Endometrium (tissue), 2 donors: ENCODE results near the gene HDLBP.

Source experiments
- FAIRE-seq: peaks from 2 replicates; lab custom pipeline; 2012; peaks lifted over from hg19 to GRCh38; lab: Jason Lieb, UNC
- donor health status: control.
- donor health status: control.

HDLBP gene

DNA sequence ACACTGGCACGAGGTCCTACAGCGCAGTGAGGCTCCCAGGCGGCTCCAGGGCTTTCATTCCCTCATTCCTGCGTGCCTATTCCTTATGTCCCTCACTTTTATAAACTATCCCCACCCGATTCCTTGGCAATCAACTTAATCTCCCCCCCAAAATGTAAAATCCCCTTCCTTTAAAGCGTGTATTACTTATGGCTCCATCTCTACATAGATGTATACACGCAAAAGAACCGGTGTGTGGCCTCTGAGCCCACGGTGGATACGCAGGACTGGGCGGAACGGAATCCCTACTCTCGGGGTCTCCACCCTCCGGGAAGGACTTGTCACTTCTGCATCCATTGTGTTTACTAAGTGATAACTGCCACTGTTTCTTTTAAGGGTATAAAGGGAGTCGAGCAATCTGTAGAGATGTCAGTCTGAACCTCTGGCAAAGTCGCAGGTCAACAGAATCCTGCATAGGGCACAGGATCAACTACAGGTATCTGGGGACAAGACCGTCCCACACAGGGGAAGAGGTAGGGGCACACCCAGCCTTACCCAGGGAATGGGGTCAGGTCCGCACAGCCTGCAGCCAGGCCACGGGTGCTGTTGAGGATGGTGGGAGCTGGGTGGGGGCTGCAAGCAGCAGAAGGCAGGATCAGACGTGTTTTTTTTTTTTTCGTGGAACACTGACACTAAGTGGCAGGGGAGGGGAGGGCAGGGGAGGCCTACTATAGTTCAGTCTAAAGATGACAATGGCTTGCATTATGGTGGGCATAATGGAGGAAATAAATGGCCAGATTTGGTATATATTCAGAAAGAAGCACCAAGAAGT, 42.1 kb downstream of the HDLBP start:
- FAIRE-seq: no peak

DNA sequence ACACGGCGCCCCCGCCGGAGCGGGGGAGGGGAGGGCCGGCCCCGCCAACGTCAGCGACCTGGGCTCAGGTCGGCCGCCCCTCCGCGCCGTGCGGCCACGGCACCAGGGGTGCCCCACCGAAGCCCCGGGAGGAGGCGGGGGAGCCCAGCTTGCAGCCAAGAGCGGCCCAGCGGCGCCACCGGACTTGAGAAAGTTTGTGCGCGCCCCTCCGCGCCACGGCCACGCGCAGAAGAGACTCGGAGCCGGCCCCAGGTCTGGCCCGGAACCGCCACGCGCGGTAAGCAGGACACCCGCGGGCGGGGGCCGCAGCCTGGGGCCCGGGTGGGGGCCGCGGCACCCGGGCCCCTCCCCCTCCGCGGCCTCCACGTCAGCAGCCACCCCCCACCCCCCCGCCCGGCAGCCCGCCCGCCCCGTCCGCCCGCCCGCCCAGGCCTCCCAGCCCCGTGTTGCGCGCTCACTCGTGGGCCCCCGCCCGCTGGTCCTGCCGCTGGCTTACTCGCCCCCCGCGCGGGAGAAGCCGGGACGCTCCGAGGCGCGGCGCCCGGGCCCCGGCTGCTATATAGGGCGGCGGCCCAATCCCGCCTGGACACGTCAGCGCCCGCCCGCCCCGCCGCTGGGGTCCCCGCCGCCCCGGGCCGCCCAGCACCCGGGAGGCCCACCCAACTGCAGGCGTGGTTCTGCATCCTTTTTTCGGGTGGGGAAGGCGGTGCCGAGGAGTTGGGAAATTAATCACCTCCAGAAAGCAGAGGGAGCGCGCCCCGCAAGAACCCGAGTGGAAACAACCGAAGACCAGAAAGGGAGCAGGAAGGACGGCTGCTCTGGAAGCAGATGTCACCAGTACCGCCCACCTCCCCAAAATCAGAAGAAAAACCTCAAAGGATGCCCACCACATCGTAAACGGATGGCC, 42.9 kb downstream of the HDLBP start:
- FAIRE-seq: no peak

DNA sequence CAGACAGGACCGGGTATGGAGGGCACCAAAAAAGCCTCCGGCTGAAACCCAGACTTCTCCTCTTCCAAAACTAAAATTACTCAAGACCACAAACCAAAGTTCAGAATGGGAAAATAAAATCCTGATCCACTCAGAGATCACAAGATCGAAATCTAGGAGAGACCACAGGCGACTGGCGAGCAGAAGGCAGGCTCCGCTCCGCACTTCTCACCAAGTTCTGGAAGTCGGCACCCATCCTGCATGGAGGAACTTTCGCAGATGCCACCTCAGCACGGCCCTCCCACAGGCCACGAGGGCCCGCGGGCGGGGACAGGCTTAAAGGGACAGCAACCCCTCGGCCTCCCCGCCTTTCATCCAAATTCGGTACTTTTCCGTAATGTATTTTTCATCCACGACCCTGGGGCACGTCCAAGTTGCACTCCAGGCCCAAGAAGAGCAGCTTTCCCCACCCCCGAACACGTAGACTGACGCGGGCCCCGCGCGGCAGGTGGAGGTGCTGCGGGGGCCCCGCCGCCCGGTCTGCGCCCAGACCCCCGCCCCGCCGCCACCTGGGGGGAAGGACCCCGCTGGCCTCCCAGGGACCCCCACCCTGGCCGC, 43.7 kb downstream of the HDLBP start:
- FAIRE-seq: no peak

DNA sequence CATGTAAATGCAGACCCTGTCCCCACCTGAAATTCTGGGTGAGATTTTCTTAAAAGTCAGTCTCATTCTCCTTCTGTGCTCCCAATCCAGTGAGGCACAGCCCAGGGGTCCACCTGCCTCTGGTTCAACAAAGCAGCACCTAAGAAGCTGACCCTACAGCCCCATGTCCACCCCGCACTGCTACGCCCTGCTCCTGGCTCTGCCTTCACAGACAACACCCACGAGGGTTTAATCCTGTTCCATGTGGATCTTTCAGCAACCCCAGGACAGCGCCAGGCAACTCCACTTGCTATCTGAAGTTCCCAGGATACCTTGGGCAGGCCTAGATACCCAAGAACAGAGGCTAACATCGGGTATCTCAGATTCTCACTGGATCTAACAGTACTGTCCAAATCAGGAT, 44.9 kb downstream of the HDLBP start:
- FAIRE-seq: no peak

DNA sequence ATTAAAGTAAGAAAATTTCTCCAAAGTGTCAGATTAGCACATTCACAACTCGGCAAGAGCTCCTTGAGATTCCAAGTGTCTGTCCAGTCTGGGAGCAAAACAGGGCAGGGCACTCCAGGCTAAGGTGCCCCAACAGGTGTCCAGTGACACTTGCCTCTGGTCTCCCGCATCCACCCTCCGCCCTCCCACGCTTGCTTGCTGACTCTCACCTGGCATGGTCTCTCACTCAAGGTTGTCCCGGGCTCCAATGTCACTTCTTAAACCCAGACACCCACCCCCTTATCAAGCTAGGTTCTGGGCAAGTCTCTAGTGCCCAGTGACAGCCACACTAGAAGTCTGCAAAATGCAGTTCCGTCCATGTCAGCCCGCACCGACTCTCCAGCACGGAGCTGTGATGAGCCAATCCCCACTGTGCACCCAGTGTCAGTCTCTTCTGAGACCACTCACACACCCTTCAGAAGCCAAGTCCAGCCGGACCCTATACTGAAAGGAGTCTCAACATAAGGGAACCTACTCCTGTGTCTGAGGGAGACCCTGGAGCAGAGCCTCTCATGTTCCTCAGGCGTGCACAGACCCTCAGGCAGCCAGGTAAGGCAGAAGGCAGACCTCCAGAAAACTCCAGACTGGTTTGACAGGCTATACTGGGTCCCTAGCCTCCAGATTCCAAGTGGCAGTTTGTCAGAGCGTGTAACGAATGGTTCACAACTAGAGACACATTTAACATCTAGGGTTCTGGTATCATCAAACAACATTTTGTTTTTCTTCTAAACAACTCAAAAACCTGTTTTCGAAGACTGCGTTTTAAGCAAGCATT, 45.6 kb downstream of the HDLBP start:
- no peak for FAIRE-seq

DNA sequence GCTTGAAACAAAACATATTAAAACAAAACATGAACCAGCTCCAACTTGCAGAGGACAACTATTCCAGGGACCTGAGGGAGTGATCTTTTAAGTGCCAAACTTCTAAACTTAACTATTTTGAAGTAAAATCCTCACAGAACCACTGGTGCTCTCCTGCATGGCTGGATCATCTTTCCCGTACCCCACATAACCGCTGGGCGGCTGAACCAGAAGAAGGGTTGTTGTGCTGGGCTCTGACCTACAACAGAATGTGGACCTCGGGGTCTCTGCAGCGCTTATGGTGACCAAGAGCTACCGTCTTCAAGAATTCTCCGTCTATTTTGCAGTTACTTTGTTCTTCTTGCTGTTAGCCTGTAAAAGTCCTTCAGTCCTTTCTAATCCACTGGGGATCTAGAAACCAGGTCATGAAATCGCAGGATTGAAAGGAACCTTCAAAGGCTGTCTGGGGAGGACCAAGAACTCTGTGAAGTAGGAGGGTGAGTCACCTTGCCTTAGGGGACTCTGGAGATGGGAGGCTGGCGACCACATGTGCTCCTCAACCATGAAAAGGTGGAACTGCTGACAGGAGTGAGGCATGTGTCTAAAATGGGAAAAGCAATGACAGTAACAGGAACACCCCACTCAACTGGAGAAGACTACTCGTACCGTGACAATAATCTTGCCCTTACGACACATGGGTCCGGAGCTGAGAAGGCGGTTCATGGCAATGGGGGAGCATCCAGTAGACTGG, 46.6 kb downstream of the HDLBP start:
- peak; percentile 45 for FAIRE-seq

DNA sequence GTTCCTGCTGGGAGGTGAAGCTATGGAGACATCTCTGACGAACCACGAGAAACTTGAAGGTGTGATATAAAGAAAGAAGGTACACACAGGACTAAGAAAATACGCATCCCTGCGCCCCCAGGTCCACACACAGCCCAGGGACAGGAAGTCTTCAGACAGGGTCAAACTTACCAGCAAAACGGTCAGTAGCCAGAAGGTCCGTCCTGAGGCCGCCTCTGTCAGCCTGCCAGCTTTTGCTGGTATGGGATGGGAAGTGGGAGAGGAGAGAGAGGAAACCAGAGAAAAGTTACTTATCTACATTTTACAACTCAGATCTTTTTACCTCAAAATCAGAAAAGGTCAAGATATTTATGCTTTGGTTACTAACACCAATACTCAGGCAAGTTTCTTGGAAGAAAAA, 47.2 kb downstream of the HDLBP start:
- no peak for FAIRE-seq

DNA sequence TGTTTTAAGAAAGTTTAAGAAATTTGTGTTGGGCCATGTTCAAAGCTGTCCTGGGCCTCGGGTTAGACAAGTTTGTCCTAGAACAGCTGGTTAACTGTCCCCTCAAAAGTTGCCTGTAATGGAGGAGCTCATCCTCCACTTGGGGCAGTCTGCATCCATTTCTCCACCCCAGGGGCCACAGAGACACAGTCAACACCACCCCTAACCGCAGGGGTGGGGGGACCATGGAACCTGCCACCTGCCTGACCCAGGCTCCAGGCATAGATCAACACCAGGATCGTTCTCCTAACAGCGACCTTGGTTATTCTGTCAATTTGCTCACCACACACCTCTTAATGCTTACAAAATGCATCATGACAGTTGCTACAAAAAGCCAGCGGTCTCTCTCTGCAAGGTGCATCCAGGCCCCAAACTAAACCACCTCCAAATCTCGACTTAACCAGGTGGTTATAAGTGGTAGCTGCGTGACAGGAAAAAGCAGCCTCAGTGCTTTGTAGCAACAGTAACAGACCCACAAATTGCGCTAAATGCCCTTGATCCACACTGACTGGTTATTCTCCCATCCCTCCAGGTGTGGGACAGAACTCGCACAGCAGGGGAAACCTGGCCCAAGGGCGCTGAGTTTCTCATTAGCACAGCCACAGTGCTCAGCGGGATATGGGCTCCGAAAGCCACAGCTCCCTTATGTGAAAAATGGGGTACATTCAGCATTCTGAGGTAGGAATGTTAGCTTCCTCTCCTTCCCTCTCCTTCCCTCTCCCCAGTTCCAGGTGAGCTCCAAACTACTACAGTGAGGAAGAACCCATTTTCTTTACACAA, 48.0 kb downstream of the HDLBP start:
- FAIRE-seq: no peak

DNA sequence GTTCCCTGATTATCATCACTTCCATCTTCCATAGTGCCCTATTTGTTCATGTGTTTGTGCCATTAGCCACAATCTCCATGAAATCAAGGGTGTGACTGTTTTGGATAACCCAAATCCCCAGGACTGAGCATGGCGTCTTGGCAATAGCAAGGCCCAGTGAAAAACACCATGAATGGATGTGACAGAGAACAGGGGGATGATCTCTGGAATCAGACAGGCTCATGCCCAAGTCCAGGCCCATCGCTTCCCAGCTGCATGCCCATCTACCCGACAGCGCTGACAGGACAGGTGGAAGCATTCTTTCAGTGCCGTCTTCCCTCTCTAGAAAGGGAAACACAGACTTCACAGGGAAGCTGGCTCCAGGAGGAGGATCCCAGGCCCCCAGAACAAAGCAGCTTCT, 50.0 kb downstream of the HDLBP start:
- no peak for FAIRE-seq

DNA sequence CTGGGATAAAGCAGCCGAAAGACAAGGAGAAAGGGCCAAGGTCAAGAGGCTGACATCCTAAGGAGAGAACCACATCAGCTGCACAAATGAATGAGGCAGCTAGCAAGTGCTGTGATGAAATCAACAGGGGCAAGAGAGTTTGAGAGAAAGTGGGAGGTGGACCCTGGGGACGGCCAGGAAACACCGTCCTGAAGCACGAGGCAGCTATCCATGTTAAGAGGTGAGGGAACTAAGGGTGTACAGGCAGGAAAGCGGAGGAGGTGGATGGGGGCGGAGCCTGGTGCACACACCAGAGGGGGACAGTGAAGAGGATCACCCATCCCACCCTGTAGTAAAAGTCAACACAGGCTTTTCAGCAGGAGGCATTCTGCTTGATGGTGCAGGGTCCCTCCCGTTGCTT, 52.4 kb downstream of the HDLBP start:
- no peak for FAIRE-seq

DNA sequence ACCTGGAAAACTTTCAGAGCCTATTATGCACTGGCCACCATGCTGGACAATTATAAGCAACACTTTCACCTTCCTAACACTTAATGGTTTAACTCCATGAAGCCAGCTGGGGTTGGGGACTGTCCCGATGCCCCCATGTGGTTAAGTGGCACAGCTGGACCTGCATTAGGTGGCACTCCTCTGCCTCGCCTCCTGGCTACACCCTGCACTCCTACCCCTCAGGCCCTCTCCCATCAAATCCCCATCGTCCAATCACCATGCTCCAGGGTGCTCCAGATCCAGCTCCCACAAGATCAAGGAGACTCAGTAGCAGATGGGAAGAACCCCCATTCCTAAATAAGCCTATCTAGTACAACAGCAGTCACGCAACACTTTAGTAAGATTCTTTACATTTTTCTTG, 53.8 kb downstream of the HDLBP start:
- no peak for FAIRE-seq

DNA sequence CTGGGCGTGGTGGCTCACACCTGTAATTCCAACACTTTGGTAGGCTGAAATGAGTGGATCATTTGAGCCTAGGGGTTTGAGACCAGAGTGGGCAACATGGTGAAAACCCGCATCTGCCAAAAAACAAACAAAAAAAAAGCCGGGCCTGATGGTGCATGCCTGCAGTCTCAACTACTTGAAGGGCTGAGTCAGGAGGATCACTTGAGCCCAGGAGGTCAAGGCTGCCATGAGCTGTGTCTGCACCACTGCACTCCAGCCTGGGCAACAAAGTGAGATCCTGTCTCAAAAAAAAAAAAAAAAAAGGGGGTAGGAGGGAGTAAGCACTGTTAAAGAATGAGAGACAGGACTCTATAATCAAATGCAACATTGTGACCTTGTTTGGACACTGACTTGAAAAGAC, 54.6 kb downstream of the HDLBP start:
- no peak for FAIRE-seq

DNA sequence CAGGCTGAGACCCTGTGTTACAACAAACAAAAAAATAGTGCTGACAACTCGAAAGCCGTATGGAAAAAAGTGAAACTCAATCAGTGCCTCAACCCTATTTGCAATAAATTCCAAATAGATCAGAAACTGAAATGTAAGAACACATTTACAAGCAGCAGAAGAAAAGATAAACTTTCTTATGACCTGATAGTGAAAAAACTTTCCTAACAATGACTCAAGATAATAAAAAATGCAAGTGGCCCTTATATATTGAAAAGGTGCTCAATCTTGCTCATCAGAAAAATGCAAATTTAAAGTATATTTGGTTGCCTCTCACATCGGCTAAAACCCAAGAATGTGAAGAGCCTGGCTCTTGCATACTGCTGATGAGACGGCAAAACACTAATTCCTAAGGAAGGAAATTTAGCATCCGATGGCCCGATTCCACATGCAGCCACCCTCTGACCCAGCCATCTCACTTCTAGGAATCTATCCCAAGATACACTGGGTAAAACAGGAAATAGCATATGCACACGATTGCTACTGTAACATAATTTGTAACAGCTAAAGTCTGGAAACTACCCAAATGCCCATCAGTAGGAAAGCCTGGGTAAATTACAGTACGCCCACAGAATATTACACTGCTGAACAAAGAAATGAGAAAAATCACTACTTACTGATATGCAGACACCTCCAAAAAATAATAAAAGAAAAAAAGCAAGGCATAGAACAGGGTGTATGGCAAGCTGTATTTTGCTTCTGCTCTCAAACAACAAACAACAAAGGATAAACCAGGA, 56.8 kb downstream of the HDLBP start:
- no peak for FAIRE-seq

DNA sequence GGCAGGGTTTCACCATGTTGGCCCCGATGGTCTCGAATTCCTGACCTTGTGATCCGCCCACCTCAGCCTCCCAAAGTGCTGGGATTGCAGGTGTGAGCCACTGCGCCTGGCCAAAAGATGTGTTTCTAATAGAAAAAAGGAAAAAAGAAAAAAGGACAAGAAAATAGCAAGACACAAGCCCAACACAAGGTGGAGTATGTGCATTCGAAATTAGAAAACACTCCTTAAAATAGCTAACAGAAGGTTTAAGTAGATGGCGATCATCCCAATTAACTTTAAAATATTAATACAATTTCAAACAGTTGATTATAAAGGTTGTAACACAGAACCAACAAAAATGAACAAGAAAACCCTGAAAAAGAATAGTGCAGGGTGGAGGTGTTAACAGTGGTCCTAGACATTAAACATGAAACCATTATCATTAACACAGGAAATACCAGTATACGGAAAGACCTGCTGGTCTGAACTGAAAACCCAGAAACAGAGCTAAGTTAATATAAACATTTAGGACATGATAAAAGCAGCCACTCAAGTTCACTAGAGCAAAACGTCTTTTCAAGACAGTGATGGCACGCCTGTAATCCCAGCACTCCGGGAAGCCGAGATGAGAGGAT, 57.9 kb downstream of the HDLBP start:
- no peak for FAIRE-seq

DNA sequence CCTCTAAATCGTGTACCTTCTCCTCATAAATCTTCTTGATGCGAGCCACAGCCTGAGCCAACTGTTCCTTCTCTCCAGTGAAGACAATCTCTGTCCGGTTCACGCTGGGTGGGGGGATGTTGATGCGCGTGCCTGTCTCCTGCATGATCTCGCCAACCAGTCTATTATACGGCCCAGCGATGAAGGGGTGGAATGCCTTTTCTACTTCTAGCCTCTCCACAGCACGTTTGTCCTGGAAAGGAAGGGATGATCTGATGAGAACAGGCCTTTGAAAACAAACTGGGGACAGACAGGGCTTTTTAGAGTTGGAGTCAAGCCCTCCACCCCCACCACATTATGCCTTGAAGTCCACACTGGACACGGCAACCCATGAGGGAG, 59.3 kb downstream of the HDLBP start:
- no peak for FAIRE-seq

DNA sequence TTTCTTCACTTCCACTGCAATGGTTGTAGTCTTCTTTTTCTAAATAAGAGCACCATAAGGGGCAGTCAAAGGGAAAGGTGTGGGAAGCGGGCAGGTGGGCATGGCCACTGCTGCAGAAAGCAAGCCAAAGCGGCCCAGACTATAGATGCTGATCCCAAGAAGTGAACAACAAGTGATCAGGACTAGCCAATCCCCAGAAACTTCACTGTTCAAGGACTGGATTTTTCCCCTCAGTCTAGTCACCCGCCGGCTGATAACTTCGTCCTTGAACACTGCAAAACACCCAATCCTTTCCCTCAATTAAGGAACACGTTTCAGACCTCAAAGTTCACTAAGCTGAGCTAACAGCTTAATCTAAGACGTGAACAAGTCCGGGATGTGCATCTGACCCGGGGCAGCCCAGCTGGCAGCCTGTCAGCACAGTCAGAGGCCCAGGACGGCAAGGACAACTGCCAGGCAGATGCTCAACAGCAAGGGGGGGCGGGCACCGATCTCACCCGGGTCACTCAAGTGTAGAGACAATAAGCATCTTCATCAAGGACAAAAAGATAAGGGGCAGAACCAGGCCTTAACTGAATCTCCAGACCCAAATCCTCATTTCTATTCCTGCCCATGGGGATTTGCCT, 59.8 kb downstream of the HDLBP start:
- no peak for FAIRE-seq

DNA sequence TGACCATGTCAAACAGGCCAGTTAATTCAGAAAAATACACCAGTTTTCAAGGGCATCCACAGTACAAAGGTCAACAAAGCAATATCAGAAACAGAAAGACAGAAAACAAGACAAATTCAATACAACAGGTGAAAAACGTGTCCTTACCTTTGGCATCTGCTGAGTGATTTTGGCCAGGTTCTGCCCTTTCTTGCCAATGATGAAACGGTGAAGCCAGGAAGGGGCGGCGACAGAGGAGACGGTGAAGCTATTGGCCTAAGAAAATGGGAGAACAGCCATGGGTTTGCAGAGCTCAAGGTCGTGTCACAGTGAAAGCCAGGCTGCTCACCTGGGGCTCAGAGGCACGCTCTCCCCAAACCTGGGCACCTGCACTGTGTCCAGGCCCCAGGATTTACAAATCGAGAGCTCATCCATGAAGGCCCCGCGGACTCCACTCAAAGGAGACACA, 60.5 kb downstream of the HDLBP start:
- no peak for FAIRE-seq

DNA sequence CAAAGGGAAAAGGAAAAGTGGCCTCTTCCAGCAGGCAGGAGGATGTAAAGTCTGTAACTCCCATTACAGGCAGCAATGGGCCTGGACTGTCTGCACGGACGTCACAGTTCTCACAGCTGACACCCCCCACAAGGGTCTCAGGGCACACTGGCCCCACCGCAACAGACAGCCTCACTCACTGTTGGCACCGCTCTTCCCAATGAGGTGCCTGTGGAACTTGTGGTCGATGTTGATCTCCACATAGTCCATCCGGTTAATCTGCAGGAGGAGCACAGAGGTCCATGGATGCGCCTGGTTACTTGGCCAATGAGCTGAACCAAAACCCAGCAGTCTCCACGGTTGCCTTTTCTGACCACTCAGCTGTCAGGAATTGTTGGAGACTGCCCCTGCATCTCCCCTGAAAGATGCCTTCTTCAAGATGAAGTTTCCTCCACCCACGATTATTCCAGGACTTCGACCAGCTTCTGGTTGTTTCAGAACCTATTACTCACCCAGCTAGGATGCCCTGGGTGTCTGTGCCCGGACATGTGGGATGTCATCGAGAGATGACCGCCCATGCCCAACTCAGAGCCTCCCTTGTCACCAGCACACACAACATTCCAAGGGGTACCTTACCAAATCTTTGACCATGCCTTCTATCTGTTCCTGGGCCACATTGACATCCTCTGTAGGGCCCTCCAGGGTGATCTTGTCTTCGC, 62.5 kb downstream of the HDLBP start:
- no peak for FAIRE-seq
